ENCODE measurements around the gene PDE4D.

The PDE4D gene

DNA sequence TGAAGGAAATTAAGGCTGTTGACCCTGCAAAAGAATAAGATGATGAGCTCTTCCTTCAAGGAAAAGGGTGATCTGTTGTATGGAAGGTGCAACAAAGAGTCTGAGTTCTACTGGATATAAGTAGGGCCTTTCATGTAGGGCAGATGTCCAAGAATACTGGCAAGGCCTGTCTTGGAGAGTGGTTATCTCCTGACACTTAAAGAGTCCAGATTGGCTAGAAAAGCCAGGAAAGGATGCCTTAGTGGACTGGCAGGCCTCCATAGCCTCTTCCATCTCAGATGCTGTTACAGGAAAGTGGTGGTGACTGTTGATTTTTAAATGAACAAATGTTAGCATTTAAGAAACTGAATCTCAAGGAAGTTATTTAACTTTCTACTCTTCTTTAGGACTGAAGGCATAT lies 914.4 kb downstream of the PDE4D start:
- H3K9ac ChIP-seq (ENCODE audit: low read depth, low read length) = no peak overlapping the region
- H3K4me2 ChIP-seq (ENCODE audit: low read length) = no peak overlapping the region
- H3K4me3 ChIP-seq (ENCODE audit: low read length) = no peak overlapping the region
- H3K36me3 ChIP-seq (ENCODE audit: insufficient read depth, low read length) = peaks cover 17% of the 10 kb centered on the region
- H3K4me1 ChIP-seq (ENCODE audit: control insufficient read depth, insufficient read depth, low read length) = no peaks in the 10 kb centered on the region
- H3K27me3 ChIP-seq (ENCODE audit: control insufficient read depth, insufficient read depth, low read length) = no peaks in the 10 kb centered on the region
- no peaks in the 10 kb centered on the region for H3K9me3 ChIP-seq (replicated peaks; ENCODE audit: low read length)

DNA sequence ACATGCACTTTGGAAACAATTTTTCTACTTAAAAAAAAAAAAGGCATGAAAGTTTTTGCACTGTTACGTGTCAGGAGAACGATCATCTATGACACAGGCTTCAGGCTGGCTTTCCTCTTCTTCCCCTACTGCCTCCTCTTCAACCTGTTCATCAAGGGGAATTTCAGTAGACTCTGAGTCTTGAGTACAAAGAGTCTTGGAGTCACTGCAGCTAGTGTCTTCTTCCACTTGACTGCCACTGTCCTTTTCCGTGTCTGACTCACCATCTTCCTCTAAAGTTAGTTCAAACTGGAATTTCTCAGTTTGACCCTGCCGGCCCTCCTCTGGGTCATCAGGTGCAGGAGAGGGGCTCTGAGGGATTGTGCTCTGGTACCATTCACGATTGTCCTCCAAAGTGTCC lies 918.9 kb downstream of the PDE4D start:
- H3K4me3 ChIP-seq (ENCODE audit: low read length) = no peak overlapping the region
- H3K27me3 ChIP-seq (ENCODE audit: control insufficient read depth, insufficient read depth, low read length) = no peaks in the 10 kb centered on the region
- peaks cover 4% of the 10 kb centered on the region for H3K4me1 ChIP-seq (ENCODE audit: control insufficient read depth, insufficient read depth, low read length)
- no peak overlapping the region for H3K4me2 ChIP-seq (ENCODE audit: low read length)
- H3K36me3 ChIP-seq (ENCODE audit: insufficient read depth, low read length) = peaks cover 22% of the 10 kb centered on the region
- no peaks in the 10 kb centered on the region for H3K9me3 ChIP-seq (replicated peaks; ENCODE audit: low read length)
- no peak overlapping the region for H3K9ac ChIP-seq (ENCODE audit: low read depth, low read length)

DNA sequence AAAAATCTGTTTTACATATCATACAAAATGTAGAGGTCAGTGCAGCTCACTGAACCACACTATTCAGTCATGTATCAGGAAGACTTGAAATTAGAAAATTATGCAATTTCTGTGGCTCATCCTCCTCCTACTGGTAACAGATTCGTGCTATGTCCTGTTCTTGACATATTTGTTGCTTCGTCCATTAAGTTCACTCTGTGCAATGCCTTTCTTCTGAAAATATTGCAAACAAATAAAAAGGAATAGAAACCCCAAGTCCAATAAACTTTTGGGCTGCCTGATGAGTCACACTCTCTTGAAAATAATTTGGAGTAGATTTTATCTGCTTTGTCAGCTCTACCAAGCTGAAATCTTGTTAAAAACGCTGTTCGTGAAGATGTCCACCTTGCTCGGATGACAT lies 919.4 kb downstream of the PDE4D start:
- peaks cover 21% of the 10 kb centered on the region for H3K36me3 ChIP-seq (ENCODE audit: insufficient read depth, low read length)
- no peak overlapping the region for H3K4me2 ChIP-seq (ENCODE audit: low read length)
- H3K4me3 ChIP-seq (ENCODE audit: low read length) = no peak overlapping the region
- H3K9me3 ChIP-seq (replicated peaks; ENCODE audit: low read length) = no peaks in the 10 kb centered on the region
- no peak overlapping the region for H3K9ac ChIP-seq (ENCODE audit: low read depth, low read length)
- no peaks in the 10 kb centered on the region for H3K27me3 ChIP-seq (ENCODE audit: control insufficient read depth, insufficient read depth, low read length)
- peaks cover 4% of the 10 kb centered on the region for H3K4me1 ChIP-seq (ENCODE audit: control insufficient read depth, insufficient read depth, low read length)

DNA sequence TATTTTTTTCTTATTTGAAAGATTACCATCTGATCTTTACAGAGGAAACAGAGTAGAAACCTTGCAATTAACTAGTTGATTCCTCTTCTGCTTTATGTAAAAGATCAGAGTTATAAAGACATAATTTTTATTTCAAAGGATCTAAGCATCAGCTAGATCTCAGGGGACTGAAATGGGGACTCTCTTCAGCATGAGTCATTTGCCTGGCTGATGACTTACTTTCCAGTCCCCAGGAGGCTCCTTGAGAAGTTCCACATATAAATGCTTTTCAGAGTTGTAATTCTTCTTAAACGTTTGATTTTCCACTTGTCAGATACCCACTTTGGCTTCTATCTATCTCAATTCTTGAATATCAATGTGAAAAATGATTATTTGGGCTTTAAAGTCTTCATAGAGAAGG lies 921.2 kb downstream of the PDE4D start:
- H3K27me3 ChIP-seq (ENCODE audit: control insufficient read depth, insufficient read depth, low read length) = no peaks in the 10 kb centered on the region

GRCh38 chr5:58970766-58971165 lies 922.8 kb downstream of the PDE4D start:
- Histone ChIP-seq H3K4me3 (ENCODE audit: low read length) (no peak overlapping the region), H3K27me3 (ENCODE audit: control insufficient read depth, insufficient read depth, low read length) (no peaks in the 10 kb centered on the region), H3K36me3 (ENCODE audit: insufficient read depth, low read length) (peaks cover 18% of the 10 kb centered on the region), H3K9ac (ENCODE audit: low read depth, low read length) (no peak overlapping the region), H3K4me2 (ENCODE audit: low read length) (no peak overlapping the region), H3K9me3 (replicated peaks; ENCODE audit: low read length) (no peaks in the 10 kb centered on the region), H3K4me1 (ENCODE audit: control insufficient read depth, insufficient read depth, low read length) (peaks cover 4% of the 10 kb centered on the region)

More for the DNA sequence above, 921.2 kb downstream of the PDE4D start:
- Histone ChIP-seq H3K9me3 (replicated peaks; ENCODE audit: low read length) (no peaks in the 10 kb centered on the region), H3K4me1 (ENCODE audit: control insufficient read depth, insufficient read depth, low read length) (peaks cover 4% of the 10 kb centered on the region), H3K9ac (ENCODE audit: low read depth, low read length) (no peak overlapping the region), H3K36me3 (ENCODE audit: insufficient read depth, low read length) (peaks cover 18% of the 10 kb centered on the region), H3K4me3 (ENCODE audit: low read length) (no peak overlapping the region), H3K4me2 (ENCODE audit: low read length) (no peak overlapping the region)

DNA sequence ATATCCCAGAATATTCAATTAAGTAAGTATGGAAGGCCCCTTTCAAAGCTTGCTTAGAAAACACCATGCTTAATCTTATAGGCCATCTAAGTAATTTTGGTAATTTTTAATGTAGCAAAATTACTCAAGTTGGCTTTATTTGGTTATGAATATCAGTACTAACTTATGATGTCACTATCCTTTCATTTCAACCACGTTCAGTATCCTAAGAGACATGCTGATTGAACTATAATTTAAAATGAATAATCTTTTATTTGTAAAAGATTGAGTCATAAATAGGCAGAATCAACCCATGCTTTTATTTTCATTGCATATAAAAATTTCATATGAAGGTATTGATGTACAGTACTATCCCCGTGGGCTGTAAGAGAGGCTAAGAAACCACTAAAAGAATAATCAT lies 923.7 kb downstream of the PDE4D start:
- peaks cover 4% of the 10 kb centered on the region for H3K4me1 ChIP-seq (ENCODE audit: control insufficient read depth, insufficient read depth, low read length)
- peaks cover 15% of the 10 kb centered on the region for H3K36me3 ChIP-seq (ENCODE audit: insufficient read depth, low read length)
- no peaks in the 10 kb centered on the region for H3K27me3 ChIP-seq (ENCODE audit: control insufficient read depth, insufficient read depth, low read length)
- H3K4me2 ChIP-seq (ENCODE audit: low read length) = no peak overlapping the region
- no peak overlapping the region for H3K4me3 ChIP-seq (ENCODE audit: low read length)
- no peaks in the 10 kb centered on the region for H3K9me3 ChIP-seq (replicated peaks; ENCODE audit: low read length)
- no peak overlapping the region for H3K9ac ChIP-seq (ENCODE audit: low read depth, low read length)

DNA sequence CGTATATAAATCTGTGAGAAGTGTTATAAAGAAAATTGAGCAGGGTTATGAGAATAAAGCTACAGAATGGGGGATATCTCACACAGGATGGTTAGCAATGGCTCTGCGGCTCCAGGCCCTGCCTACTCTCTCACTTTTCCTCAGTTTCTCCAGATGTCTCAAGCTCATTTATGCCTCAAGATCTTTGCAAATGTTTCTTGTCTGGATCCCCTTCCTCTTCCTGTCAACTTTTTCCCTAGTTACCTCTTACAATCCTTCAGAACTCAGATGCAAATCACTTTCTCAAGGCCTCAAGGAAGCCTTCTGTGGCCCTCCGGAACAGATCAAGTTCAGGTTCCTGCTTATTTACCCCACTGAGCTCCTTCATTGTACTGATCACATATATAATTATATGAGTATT lies 924.3 kb downstream of the PDE4D start:
- H3K4me2 ChIP-seq (ENCODE audit: low read length) = no peak overlapping the region
- no peaks in the 10 kb centered on the region for H3K27me3 ChIP-seq (ENCODE audit: control insufficient read depth, insufficient read depth, low read length)
- H3K4me3 ChIP-seq (ENCODE audit: low read length) = no peak overlapping the region
- no peaks in the 10 kb centered on the region for H3K9me3 ChIP-seq (replicated peaks; ENCODE audit: low read length)
- H3K9ac ChIP-seq (ENCODE audit: low read depth, low read length) = no peak overlapping the region
- peaks cover 4% of the 10 kb centered on the region for H3K4me1 ChIP-seq (ENCODE audit: control insufficient read depth, insufficient read depth, low read length)
- peaks cover 9% of the 10 kb centered on the region for H3K36me3 ChIP-seq (ENCODE audit: insufficient read depth, low read length)

GRCh38 chr5:58968350-58968749 lies 925.2 kb downstream of the PDE4D start:
- no peak overlapping the region for H3K4me2 ChIP-seq (ENCODE audit: low read length)
- H3K27me3 ChIP-seq (ENCODE audit: control insufficient read depth, insufficient read depth, low read length) = peaks cover 3% of the 10 kb centered on the region
- H3K9me3 ChIP-seq (replicated peaks; ENCODE audit: low read length) = no peaks in the 10 kb centered on the region
- H3K9ac ChIP-seq (ENCODE audit: low read depth, low read length) = no peak overlapping the region
- peaks cover 3% of the 10 kb centered on the region for H3K36me3 ChIP-seq (ENCODE audit: insufficient read depth, low read length)
- no peak overlapping the region for H3K4me3 ChIP-seq (ENCODE audit: low read length)
- H3K4me1 ChIP-seq (ENCODE audit: control insufficient read depth, insufficient read depth, low read length) = peaks cover 4% of the 10 kb centered on the region

DNA sequence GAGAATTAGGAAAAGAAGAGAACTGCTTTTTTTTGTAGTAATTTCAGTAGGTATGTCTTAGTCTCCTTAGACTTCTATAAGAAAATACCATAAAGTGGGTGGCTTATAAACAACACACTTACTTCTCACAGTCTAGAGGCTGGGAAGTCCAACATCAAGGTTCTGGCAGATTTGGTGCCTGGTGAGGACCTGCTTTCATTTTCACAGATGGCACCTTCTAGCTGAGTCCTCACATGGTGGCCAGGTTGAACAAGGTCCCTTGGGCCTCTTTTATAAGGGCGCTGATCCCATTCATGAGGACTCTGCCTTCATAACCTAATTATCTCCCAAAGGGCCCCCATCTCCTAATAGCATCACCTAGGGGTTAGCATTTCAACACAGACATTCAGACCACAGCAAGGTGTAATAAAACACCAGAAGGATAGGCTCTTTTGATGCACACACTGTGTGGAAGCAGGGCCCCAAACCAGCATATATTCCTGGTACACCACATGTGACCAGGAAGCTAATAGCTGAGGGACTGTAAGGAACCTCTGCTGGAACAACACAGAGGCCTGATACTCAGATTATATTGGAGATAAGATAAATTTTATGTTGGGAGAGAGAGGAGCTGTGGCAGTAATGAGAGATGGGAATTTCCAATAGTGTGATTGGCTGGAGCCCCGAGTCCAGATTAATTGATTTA lies 925.8 kb downstream of the PDE4D start:
- Histone ChIP-seq H3K4me2 (ENCODE audit: low read length) (no peak overlapping the region), H3K36me3 (ENCODE audit: insufficient read depth, low read length) (no peaks in the 10 kb centered on the region)

DNA sequence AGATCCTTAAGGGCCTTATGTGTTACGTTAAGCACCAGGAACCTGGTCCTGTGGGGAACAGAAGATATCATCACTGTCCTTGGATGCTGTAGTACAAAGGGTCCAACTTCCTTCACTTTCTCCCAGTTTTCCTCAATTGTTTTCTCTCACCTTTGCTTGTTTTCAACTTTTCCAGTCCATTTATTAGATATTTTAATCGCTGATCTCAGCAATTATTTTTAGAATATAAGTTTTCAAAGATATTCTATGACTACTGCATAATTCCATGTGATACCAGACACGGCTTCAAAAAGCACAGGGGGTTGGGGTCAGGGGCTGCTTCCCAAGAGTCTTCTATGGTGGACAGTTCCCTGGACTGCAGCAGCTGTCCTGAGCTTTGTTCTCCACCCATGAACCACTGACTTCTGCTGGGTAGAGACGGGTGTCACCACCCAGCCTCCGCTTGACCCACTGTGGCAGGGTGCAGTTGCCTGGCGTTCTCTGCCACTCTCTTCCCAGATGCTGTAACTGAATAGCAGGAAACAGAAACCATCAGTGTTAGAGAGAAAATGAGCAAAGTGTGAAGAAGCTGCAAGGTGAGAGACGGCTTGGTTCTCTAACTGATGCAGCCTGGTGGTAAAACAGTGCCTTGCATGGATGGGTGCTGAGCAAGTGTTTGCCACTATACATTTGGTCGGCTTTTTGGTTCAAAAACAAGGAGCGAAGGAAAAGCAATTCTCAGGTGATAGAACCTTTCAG lies 927.7 kb downstream of the PDE4D start:
- Histone ChIP-seq H3K9me3 (replicated peaks; ENCODE audit: low read length) (no peaks in the 10 kb centered on the region), H3K4me3 (ENCODE audit: low read length) (no peak overlapping the region), H3K9ac (ENCODE audit: low read depth, low read length) (no peak overlapping the region), H3K4me2 (ENCODE audit: low read length) (no peak overlapping the region), H3K4me1 (ENCODE audit: control insufficient read depth, insufficient read depth, low read length) (no peaks in the 10 kb centered on the region), H3K27me3 (ENCODE audit: control insufficient read depth, insufficient read depth, low read length) (peaks cover 7% of the 10 kb centered on the region), H3K36me3 (ENCODE audit: insufficient read depth, low read length) (no peaks in the 10 kb centered on the region)

More for the DNA sequence above, 925.8 kb downstream of the PDE4D start:
- Histone ChIP-seq H3K4me1 (ENCODE audit: control insufficient read depth, insufficient read depth, low read length) (peaks cover 4% of the 10 kb centered on the region), H3K4me3 (ENCODE audit: low read length) (no peak overlapping the region), H3K9ac (ENCODE audit: low read depth, low read length) (no peak overlapping the region), H3K9me3 (replicated peaks; ENCODE audit: low read length) (no peaks in the 10 kb centered on the region), H3K27me3 (ENCODE audit: control insufficient read depth, insufficient read depth, low read length) (peaks cover 7% of the 10 kb centered on the region)

DNA sequence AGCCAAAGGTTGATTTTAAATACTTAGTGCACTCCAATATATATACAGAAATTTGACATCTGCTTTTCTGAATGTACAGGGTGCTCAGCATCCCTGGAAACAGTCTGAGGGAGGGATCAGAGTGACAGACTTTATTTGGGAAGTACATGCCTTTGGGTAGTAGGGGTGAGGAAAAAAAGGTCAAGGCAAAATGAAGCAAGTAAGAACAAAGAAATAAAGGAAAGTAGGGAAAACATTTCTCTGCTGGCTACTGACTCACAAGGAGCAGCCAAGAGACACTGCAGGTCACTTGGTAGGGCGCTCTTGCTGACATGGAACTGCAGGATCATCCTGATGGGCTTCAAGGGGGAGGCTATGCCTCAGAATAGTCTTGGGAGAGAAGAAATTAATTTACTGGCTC lies 929.7 kb downstream of the PDE4D start:
- H3K36me3 ChIP-seq (ENCODE audit: insufficient read depth, low read length) = no peaks in the 10 kb centered on the region
- peaks cover 7% of the 10 kb centered on the region for H3K27me3 ChIP-seq (ENCODE audit: control insufficient read depth, insufficient read depth, low read length)
- no peak overlapping the region for H3K9ac ChIP-seq (ENCODE audit: low read depth, low read length)
- no peak overlapping the region for H3K4me3 ChIP-seq (ENCODE audit: low read length)
- H3K9me3 ChIP-seq (replicated peaks; ENCODE audit: low read length) = no peaks in the 10 kb centered on the region
- H3K4me2 ChIP-seq (ENCODE audit: low read length) = no peak overlapping the region
- H3K4me1 ChIP-seq (ENCODE audit: control insufficient read depth, insufficient read depth, low read length) = no peaks in the 10 kb centered on the region

GRCh38 chr5:58963361-58963760 lies 930.2 kb downstream of the PDE4D start:
- Histone ChIP-seq H3K36me3 (ENCODE audit: insufficient read depth, low read length) (no peaks in the 10 kb centered on the region), H3K9ac (ENCODE audit: low read depth, low read length) (no peak overlapping the region), H3K4me1 (ENCODE audit: control insufficient read depth, insufficient read depth, low read length) (no peaks in the 10 kb centered on the region), H3K4me2 (ENCODE audit: low read length) (no peak overlapping the region), H3K9me3 (replicated peaks; ENCODE audit: low read length) (no peaks in the 10 kb centered on the region), H3K4me3 (ENCODE audit: low read length) (no peak overlapping the region), H3K27me3 (ENCODE audit: control insufficient read depth, insufficient read depth, low read length) (peaks cover 7% of the 10 kb centered on the region)

Data from skeletal muscle satellite cell (primary cell).